CD4-positive, alpha-beta T cell treated with Interleukin-4 for 1 hour (primary cell): ENCODE measurements around the gene ACYP1.

Source experiments
- DNase-seq, 2 donors: peaks; one replicate each; pipeline ENCODE4 v3.0.0-alpha.2; 2020 to 2022

Gene ACYP1

DNA sequence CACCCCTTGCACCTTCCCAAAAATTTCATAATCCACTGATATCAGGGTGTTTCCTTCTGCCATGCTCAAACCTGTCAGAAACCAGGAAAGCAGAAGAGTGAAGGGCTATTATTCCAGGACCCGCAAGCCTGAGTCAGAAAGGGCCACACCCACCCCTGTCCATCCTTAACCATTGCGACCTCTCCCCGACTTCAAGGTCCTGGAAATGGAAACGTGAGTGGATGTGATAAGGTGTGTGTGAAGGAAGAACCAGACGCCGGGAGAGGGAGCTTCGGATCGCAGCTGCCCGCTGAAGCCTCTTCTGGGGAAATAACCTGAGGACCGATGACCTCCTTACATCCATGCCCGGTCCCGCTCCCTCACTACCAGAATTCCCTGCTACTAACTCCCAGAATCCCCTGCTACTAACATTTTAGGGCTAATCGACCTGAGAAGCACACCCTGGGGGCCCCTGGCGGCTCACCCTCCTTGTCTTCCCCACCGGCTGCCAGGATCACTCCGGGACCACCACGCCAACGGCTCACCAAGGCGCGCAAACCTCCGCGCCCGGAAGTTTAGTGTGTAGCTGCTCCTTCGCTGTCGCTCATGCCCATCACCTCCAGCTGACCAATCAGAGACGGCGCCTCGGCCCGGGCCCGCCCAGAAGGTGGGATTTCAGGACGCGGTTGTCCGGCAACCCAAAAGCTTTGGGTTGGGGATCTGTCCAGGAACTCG, at the start of gene ACYP1:
TSS of gene ACYP1 (minus strand) at position 534 of the 714 bp plus-strand sequence. CDS start at position 63, 471 bp downstream.
- peak; percentile 92 for DNase-seq

DNA sequence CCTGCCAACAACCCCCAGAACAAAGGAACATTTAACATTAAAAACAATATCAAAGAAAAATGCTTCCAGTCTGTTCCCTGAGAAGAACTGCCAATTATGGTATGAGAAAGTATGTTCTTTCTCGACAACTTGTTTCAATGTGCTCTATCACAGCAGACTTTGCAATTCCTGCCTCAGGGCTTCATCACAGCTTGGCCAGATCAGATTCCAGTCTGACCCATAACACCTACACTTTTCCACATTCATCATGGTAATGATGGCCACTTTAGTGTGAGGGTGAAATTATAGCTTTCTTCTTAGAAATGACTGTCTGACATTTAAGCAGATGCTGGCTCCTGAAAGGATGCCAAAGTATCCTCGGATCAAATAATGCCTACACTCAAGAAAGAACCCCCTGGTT, 46.1 kb upstream of the ACYP1 start:
- DNase-seq: no peak

DNA sequence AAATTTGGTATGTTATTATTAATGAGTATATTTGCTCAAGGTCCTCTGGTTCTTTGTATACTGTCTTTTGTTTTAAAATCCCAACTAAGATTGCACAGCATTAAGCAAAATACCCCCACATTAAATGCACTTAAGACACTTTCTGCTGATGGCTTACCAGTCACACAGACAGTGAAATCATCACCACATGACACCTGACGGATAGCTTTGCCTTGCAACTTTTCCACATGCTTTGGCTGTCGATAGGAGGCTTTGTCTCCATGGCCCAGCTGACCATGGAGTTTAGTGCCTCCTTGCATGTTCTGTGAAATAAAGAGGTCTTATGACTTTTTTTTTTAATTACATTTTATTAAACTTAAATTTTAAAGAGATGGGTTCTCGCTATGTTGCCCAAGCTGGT, 43.4 kb upstream of the ACYP1 start:
- DNase-seq: no peak

DNA sequence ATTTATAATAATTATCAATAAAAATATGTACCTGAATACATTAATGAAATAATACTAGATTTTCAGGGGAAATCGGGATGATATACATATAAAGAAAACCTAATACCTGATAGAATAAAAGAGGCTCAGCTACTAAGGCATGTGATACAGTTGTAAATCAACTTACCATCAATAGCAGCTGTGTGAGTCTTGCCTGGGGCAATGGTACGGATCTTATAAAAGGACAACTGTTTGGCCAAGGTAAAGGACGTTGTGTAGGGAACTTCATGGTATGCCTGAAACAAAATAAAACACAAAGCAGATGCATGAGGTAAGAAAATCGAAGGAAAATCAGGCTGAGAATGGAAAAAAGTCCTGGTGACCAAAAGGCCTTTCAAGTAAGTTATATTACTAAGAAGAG, 37.7 kb upstream of the ACYP1 start:
- DNase-seq: no peak

DNA sequence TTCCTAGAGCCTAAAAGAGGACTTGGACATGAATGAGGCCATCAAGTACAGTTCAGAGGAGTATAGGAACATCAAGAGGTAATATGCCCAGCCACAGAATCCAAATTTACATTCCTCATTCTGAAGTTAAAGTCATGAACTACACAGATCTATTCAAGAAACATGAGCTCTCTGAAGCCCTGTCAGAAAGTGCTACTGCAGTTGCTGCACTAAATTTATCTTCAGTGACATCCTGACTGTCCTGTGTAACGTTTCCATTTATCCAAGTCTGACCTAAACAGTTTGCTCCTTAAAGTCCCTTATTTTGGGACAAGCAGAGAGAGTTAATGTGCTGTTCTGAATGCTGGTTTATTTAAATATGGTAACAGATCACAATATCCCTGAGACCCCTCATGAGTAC, 34.9 kb upstream of the ACYP1 start:
- no peak for DNase-seq

DNA sequence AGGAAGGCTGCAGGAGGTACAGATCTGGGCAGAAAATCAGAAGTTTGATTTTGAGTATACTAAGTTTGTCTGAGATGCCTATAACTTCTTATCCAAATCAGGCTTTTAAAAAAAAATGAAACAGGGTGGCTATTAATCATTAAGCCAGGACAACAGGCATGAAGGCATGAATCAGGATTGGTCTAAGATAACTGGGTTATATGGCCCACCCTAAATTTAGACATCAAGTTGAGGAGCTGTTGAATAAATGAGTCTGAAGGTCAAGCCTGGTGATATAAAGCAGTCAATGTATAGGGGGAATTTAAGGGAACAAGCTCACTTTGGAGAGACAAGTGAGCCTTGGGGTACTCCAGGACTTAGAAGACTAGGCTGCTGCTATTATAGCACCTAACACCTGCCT, 34.4 kb upstream of the ACYP1 start:
- no peak for DNase-seq

DNA sequence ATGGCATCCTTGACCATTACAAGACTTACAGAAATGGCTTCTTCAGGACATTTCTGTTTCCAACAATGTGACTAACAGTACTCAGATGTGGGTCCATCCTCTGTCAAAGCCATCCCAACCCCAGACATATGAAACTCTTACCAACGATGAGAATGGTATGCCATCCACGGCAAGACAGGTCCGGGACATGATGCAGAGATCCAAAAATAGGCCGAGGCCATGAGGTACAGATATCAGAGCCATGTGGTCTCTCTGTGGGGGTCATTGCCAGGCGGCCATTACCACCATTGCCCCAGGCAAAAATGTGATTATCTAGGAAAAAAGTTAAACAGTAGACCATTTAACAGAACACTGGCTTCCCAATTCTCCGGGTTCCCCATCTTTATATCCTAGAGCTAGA, 33.1 kb upstream of the ACYP1 start:
- no peak for DNase-seq

DNA sequence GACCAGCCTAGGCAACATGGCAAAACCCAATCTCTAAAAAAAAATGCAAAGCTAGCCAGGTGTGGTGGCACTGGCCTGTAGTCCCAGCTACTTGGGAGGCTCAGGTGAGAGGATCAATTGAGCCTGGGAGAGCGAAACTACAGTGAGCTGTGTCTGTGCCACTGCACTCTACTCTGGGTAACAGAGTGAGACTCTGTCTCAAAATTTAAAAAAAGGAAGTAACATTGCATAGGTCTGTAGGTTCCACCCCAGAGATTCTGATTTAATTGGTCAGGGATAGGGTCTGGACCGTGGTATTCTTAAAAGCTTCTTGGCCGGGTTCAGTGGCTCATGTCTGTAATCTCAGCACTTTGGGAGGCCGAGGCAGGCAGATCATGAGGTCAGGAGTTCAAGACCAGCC, 31.9 kb upstream of the ACYP1 start:
- DNase-seq: no peak

DNA sequence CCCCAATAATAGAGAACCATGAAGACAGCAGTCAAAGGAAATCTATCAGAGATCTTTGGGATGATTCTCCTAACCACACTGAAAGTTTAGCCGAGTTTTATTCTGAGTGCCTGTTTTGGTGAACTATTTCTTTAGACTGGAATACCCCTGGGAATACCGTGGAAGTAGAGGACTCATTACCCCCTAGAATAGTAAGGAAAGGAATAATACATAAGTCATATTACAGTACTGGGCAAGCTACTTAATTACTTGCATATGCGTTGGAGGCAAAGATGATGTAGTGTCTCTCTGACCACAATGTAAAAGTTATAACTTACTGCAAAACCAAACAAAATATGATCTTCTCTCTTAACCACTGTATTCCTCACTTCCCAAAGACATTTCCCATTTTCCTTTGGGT, 31.1 kb upstream of the ACYP1 start:
- no peak for DNase-seq

DNA sequence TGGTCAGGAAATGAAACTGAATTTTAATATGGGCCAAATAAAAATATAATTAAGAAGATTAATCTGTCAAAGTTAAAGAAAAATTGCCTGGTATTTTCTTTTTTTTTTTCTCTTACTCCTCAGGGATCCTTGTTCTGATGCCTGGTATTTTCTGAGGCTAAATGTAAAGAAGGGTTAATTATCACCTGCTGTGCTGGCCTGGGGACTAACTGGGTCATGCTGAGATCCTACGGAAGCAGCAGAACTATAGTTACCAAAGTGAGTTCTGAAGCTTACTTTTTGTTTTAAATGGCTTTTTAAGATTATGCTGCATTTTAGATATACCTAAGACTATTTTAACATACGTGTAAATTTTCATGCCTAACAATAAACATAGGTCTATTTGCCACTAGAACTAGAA, 28.9 kb upstream of the ACYP1 start:
- no peak for DNase-seq

DNA sequence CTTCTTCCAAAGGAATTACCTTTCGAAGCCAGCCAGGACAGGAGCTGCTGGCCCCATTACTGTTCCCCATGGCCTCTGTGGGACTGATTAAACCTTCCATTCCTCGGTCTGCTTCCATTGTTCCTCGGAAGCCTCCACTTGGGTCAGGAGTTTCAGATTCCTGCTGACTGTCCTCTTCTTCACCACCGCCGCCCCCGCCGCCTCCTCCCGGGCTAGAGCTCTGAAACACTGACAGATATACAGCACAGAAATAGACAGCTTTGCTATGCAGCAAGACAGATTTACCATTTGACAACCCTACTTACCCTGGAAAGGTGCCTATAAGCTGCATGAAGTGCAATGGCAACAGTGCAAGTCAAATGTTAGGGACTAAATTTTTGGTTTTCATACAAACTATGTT, 27.4 kb upstream of the ACYP1 start:
- no peak for DNase-seq

DNA sequence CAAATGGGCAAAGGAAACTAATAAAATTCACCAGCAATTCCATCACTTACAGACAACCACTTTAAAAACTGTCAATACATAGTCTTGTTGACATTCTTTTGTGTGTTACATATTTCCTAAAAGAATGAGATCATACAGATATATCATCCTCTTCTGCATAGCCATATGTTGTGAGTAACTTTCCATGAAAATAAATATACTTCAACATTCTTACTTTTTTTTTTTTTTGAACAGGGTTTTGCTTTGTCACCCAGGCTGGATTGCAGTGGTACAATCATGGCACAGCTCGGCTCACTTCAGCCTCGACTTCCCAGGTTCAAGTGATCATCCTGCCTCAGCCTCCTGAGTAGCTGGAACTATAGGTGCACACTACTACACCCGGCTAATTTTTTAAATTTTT, 26.5 kb upstream of the ACYP1 start:
- DNase-seq: no peak

DNA sequence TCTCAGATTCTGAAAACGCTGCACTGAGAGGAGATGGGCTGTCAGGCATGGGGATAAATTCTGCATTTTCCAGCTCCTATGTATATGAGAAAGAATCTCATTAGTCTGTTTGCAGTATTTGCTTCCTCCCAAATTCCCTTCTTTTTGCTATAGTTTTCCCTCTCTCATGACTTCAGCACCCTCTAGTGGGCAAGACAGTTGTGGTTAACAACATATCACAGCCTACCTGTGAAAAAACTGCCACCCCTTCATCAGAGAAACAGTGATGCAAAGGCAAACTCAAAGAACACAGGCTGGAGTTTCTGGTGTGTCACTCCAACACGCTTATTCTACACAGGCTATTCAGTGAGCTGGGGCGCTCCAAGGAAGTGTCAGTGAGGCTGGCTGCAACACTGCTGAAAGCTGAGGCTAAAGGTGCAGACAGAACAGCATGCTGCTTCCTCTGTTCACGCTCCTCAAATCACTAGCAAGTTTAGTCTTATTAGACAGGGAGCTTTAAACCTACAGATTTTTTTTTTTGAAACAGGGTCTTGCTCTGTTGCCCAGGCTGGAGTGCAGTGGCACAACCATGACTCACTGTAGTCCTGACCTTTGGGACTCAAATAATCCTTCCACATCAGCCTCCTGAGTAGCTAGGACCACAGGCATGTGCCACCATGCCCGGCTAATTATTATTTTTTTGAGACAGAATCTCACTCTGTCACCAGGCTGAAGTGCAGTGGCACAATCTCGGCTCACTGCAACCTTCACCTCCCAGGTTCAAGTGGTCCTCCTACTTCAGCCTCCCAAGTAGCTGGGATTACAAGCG, 24.9 kb upstream of the ACYP1 start:
- peak; percentile 28 to 65 for DNase-seq

DNA sequence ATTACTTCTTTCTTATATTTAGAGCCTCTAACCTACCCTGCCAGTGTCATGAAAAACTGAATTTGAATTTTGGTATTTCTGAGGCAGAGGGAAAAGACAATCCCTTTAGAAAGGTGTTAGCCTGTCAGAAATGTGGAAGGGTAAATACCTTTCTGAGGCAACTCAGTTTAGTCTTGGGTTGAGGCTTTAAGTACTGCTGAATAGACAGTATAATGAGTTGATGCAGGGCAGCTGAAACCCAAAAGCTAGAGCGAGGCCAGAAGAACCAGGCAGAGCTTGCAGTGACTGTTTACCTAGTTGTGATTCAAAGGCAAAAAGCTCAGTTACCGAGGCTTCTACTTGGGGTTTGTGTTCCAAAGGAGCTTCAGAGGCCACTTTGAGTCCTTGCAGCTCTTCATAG, 24.3 kb upstream of the ACYP1 start:
- no peak for DNase-seq

DNA sequence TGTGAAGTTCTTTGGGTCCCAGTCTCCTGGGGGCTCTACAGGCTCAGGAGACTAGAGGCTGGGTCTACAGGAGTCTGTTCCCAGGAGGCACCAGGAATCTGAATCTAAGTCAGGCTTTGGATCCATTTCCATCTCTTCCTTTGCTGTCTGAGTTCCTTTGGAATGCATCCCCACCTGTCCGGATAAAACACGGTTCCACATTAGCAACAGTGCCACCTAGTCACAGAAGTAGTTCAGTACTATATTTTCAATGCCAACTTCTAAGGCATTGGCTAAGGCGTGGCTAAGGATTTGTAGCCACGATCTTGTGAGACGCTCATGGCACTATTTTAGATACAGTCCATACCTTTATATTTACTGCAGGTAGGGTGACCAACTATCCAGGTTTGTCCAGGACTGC, 20.7 kb upstream of the ACYP1 start:
- no peak for DNase-seq

DNA sequence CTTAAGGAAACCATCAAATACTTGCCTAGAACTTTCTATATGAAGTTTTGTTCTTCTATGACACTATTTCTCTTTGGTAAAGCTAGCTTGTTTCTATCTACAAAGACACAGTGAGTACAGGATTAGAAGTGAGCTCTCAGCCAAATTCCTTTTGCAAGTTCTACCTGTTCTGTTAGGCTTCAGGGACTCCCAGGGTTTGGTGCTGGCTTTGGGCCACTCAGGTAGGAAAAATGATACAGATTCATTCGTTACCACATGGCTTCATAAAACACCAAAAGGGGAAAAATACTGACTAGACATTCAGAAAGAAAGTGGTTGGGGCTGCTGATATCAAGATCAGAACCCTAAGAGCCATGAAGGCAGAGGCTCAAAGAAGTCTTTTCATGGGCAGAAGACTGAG, 19.4 kb upstream of the ACYP1 start:
- no peak for DNase-seq

DNA sequence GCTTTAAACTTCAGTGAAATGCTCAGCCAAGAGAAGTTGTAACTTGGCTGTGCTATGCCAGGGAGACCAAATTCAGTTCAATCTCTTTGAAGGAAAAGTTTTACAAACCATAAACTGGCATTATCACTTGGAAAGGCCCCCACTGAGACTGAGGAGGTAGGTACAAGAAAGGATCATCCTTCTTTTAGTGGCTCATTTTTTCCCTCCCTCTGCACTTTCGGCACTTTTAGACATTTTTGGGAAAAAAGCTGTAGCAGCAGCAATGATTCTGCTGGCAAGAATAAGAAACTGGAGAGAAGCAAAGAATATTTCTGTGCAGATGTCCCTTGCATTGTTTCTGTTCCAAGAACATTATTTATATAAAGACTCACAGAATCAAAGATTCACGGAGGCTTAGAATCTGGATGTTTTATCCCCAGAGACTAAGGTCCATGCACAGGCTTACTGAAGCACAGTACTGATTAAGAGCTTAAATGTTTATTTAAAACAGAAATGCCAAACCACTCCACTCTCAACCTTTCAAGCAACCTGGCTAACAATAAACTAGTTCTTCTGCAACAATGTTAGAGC, 17.9 kb upstream of the ACYP1 start:
- no peak for DNase-seq

DNA sequence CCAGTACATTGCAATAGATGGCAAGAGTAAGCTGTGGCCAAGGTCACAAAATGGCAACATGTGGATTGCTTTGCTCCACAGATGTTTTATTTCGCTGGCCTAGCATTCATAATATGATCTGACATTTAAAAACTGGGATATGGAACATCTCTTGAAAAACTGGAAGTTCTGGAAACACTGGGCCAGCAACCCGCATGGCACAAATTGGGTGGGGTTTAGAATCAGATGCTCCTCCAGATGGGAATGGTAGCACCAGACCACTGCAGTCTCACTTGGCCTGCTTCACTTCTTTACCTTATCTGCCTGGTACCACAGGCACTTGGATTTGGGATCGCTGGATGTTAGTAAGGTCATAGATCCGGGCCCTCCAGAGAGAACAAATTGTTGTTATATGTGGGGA, 15.7 kb upstream of the ACYP1 start:
- no peak for DNase-seq

DNA sequence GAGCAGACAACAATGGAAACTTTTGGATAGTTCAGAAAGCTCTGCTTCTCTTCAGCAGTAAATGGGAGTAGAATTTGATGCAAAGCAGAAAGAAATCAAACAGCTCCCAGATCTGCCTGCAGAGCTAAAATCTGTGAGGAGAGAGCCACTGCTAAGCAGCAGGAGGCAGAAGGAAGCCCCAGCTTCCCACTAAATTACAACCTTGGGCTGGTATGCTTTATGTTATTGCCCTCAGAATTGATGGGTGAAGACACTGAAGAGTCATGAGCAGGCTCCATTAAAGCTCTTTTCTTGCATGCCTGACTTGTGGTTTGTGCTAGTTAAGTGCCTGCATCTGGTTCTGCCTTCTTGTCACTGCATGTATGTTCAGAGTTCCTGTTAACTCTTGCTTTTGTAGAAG, 14.0 kb upstream of the ACYP1 start:
- DNase-seq: no peak

DNA sequence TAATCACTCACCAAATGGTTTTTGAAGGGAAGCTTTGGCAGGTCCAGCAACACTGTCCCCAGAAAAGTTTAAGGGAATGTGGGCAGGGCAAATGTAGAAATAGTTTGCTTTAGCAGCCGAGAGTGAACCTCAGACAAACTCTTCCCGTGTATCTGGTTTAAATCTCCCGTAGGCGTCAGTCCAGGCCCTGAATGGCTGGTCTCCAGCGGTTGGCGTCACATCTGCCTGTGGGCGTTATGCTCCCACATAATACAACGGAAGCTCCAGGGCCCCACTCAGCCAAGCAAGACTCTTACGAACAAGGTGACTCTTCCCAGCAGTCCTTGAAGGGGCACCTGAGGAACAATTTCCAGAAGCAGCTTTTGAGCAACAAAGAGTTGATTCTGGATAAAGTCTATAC, 6.6 kb upstream of the ACYP1 start:
- no peak for DNase-seq

DNA sequence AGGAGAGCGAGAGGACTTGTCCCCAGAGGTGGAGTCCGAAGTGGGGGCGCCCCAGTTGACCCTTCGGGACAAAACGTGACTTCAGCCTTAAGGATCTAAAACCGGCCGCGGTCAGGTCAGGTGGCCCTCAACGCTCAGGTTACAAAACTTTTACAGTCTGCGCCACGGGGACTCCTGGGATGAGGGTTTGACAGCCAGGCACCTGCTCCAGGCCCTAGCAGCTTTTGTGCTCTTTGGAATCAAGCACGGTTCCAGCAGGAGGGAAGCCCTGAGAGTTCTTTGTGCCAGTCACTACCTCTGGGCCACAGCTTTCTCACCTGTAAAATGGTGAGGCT, 6.0 kb upstream of the ACYP1 start:
- no peak for DNase-seq

DNA sequence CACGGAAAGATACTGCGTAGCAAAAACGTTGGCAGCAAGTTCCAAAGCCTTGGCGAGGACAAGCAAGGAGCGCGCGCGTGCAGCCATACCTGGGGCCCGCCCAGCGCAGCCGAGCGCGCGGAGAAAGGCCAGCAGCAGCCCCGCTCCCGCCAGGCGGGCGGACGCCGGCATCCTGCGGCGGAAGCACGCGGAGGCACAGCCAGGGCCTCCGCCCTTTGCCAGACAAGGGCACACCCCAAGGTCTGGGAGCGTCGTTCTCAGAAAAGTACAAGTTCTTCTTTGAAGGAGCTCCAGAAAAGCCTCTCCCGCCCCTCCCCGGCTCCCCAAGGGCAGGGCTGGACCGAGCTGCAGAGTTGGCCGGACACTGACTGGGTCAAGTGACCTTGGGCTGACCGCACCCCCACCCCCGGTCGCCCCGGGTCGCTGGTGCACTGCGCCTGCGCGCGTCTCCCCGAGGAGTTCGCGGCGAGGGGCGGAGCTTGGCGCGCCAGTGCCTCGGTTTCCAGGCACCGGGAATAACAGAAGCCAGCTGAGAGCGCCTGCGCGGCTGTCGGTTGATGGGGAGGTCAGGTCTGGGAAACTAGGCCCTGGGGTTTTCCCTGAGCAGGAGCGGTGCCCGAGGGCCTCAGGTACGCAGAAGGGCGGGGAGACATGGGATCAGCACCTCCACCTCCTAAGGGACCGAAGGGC, 5.4 kb upstream of the ACYP1 start, which contains the start of gene ZC2HC1C:
TSS of gene ZC2HC1C (plus strand) at position 521 of the 690 bp plus-strand sequence. CDS start 933 bp downstream, outside the sequence.
- peak; percentile 50 to 62 for DNase-seq

DNA sequence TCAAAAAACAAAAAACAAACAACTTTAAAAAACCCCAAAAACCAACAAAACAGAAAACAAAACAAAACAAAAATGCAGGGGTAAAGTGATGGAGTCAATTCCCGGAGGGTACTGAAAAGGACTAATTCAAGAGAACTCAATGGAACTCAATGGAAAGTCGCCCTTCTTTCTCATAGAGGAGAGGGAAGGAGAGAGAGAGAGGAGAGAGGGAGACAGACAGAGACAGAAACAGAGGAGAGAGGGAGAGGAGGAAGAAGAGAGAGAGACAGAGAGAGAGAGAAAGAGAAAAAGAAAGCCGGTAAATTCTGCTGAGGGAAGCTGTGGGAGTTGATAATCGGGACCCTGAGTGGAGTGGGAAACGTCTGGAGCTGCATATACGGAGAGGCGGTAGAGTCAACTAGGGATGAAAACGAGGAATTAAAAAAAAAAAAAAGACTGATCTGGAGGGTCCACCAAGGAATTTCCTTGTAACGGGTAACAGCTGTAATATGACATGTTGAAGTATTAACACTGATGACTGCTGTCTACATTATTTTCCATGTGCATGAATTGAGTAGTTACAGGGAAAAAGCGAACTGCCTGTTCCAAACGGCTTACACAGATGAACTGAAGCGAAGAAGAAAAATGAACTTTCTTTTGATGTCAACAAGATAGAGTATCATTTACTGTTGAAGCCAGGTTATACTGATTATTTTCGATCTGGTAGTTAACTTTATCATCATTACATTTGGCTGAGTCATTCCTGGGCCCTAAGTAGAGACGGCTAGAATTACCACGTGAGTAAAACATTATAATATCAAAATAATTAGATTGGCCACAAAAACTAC, 4.7 kb upstream of the ACYP1 start:
- DNase-seq: no peak
